CD14-positive monocyte (primary cell): Measurements from ENCODE around the gene TMTC2. TPM values are rescaled to one million over a fixed set of nuclear protein-coding genes. Genes with fewer than 3 reads are reported as not detected.

Source experiments
- DNase-seq, 3 donors: peaks; one replicate each; pipeline ENCODE4 v3.0.0-alpha.2; 2011 to 2022
- H2AFZ ChIP-seq: 2 replicates; pipeline ENCODE4 v1.6.0; 2012; ENCODE audit warnings: mild to moderate bottlenecking, low read depth, low read length, inconsistent platforms; ENCODE audit not compliant: insufficient read depth, poor library complexity, severe bottlenecking
- H3K27ac ChIP-seq, 2 donors: 1 replicate in 1 of 2; 2 replicates in 1 of 2; pipeline ENCODE4 v1.5.1; 2012 to 2013; ENCODE audit warnings: low read length in 2 of 2, control low read depth in 1 of 2, inconsistent platforms in 1 of 2, low read depth in 1 of 2, mild to moderate bottlenecking in 1 of 2
- H3K27me3 ChIP-seq, 2 donors: one replicate each; pipeline versions ENCODE4 v1.6.0 to v1.6.1; 2011 to 2013; ENCODE audit warnings: low read length in 2 of 2; ENCODE audit not compliant: control insufficient read depth in 2 of 2, insufficient read depth in 2 of 2
- H3K36me3 ChIP-seq, 2 donors: replicated peaks in 1 of 2; 1 replicate in 1 of 2; 2 replicates in 1 of 2; pipeline versions ENCODE4 v1.5.1 to v1.6.1; 2012 to 2013; ENCODE audit warnings: low read length in 2 of 2, control low read depth in 1 of 2, inconsistent platforms in 1 of 2, mild to moderate bottlenecking in 1 of 2; ENCODE audit not compliant: insufficient read depth in 2 of 2, control insufficient read depth in 1 of 2
- H3K4me1 ChIP-seq, 2 donors: 1 replicate in 1 of 2; 2 replicates in 1 of 2; pipeline versions ENCODE4 v1.5.1 to v1.6.1; 2012 to 2013; ENCODE audit warnings: low read length in 2 of 2, control low read depth in 1 of 2, inconsistent platforms in 1 of 2, mild to moderate bottlenecking in 1 of 2, moderate library complexity in 1 of 2; ENCODE audit not compliant: insufficient read depth in 2 of 2, control insufficient read depth in 1 of 2
- H3K4me2 ChIP-seq: replicated peaks from 2 replicates; pipeline ENCODE3; 2012; ENCODE audit warnings: low read length, moderate library complexity, mild to moderate bottlenecking; ENCODE audit not compliant: poor library complexity, severe bottlenecking; ENCODE audit errors: extremely low read depth
- H3K4me3 ChIP-seq, 3 experiments: fragments of 200-600 bp in 1 of 3; sonication (generic) in 1 of 3; replicated peaks in 1 of 3; 1 replicate in 2 of 3; 2 replicates in 1 of 3; pipeline ENCODE4 v1.5.1; 2011 to 2013; ENCODE audit warnings: low read length in 3 of 3, mild to moderate bottlenecking in 3 of 3, control low read depth in 2 of 3, low read depth in 2 of 3, inconsistent platforms in 1 of 3, moderate library complexity in 1 of 3
- H3K79me2 ChIP-seq: 2 replicates; pipeline ENCODE4 v1.6.0; 2012; ENCODE audit warnings: mild to moderate bottlenecking, control low read depth, inconsistent platforms, low read length, moderate library complexity; ENCODE audit not compliant: insufficient read depth
- H3K9ac ChIP-seq: 2 replicates; pipeline ENCODE4 v1.6.0; 2017; ENCODE audit warnings: low read length, mild to moderate bottlenecking; ENCODE audit not compliant: insufficient read depth, poor library complexity, severe bottlenecking
- H3K9me3 ChIP-seq, 2 donors: replicated peaks in 1 of 2; 1 replicate in 1 of 2; 2 replicates in 1 of 2; pipeline versions ENCODE4 v1.5.1 to v1.6.1; 2012 to 2013; ENCODE audit warnings: low read length in 2 of 2, control low read depth in 1 of 2; ENCODE audit not compliant: control insufficient read depth in 1 of 2, insufficient read depth in 1 of 2
- H4K20me1 ChIP-seq: 2 replicates; pipeline ENCODE4 v1.6.0; 2012; ENCODE audit warnings: mild to moderate bottlenecking, low read length, control low read depth, moderate library complexity; ENCODE audit not compliant: insufficient read depth
- H3K27ac Mint-ChIP-seq, 7 donors: one replicate each; pipeline ENCODE4 v1.8.0; 2020; ENCODE audit warnings: mild to moderate bottlenecking in 7 of 7, mixed read lengths in 7 of 7, moderate library complexity in 6 of 7, inconsistent platforms in 2 of 7
- H3K27me3 Mint-ChIP-seq, 3 donors: one replicate each; pipeline ENCODE4 v1.8.0; 2021 to 2022; ENCODE audit warnings: low read depth in 3 of 3, mild to moderate bottlenecking in 3 of 3, mixed read lengths in 3 of 3, moderate library complexity in 3 of 3, inconsistent platforms in 1 of 3
- H3K36me3 Mint-ChIP-seq, 2 donors: one replicate each; pipeline ENCODE4 v1.8.0; 2020; ENCODE audit warnings: mixed read lengths in 2 of 2, inconsistent platforms in 1 of 2, mild to moderate bottlenecking in 1 of 2
- H3K4me1 Mint-ChIP-seq: one replicate; pipeline ENCODE4 v1.8.0; 2020; ENCODE audit warnings: mild to moderate bottlenecking, mixed read lengths
- H3K4me3 Mint-ChIP-seq, 2 donors: one replicate each; pipeline ENCODE4 v1.8.0; 2020; ENCODE audit warnings: mild to moderate bottlenecking in 2 of 2, mixed read lengths in 2 of 2, moderate library complexity in 1 of 2
- H3K9me3 Mint-ChIP-seq, 7 donors: one replicate each; pipeline ENCODE4 v1.8.0; 2020 to 2022; ENCODE audit warnings: mixed read lengths in 7 of 7, mild to moderate bottlenecking in 6 of 7, moderate library complexity in 6 of 7, inconsistent platforms in 2 of 7
- WGBS: methylation state at CpG from one replicate; pipeline ENCODE4 v1.1.5; 2013; ENCODE audit warnings: missing lambda C conversion rate; ENCODE audit not compliant: insufficient coverage; 5-methylcytosine and 5-hydroxymethylcytosine counted together
- intact Hi-C, 2 donors: fragments of 100-400 bp; cut with micrococcal nuclease; formaldehyde crosslinking; loops; one replicate each; pipeline versions ENCODE4 v1.15.0 to v1.15.1; 2023
- polyA plus RNA-seq, 3 donors: library from polyadenylated mRNA; depleted of rRNA in 1 of 3; unstranded in 2 of 3; stranded (reverse) in 1 of 3; fragments of 300-500 nt in 2 of 3; fragments of >200 nt in 1 of 3; fragmentation: Illumina TruSeq in 2 of 3; gene quantifications; 1 replicate in 2 of 3; 2 replicates in 1 of 3; pipeline ENCODE4 v1.2.3, GENCODE V29; 2012 to 2021
- TF ChIP-seq, protein P1 (sequence below): fragments of 200-600 bp; IDR thresholded peaks from one replicate; pipeline ENCODE4 v1.8.0; 2022; ENCODE audit warnings: antibody characterized with exemption, mild to moderate bottlenecking

TMTC2 gene
- polyA plus RNA-seq, 3 donors, result 2.5 to 15.7 (median 3.3) TPM

DNA sequence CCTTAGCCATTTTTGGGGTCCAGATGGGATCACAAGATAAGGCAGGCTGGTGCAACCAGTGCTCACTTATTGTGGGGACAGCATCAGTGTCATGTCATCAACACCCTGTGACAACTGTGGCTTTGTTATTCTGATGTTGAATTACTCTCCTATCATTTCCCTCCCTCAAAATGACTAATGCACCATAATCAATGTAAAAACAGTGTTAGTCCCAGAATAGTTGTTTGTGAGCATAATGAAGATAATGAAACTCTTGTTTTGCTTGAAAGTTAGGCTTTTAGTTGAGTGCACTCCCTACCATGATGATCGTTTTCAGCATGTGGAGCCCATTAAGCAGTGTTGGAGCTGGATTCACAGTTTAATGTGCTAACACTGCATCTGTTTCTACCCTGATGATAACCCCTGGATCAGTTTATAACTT is 151.4 kb downstream of the TMTC2 start:
- no peaks in the 10 kb centered on the region for H3K27me3 ChIP-seq
- no peak overlapping the region for H2AFZ ChIP-seq
- H3K9me3 ChIP-seq, result no peaks in the 10 kb centered on the region
- no peak overlapping the region for H3K4me2 ChIP-seq
- WGBS, result no CpG with 5 or more reads among the region's 1 CpG
- H3K4me3 ChIP-seq, result no peak overlapping the region
- Mint-ChIP-seq H3K4me3 (no peak overlapping the region), H3K27ac (peak overlapping the region in 2 of 7 donors; percentile 44 to 61), H3K36me3 (peaks cover 29 to 30% of the 10 kb centered on the region in 2 donors), H3K27me3 (no peaks in the 10 kb centered on the region), H3K4me1 (peaks cover 26% of the 10 kb centered on the region), H3K9me3 (peaks cover 0 to 2% (median 0%) of the 10 kb centered on the region in 7 donors)
- H3K4me1 ChIP-seq, result peaks cover under 1% of the 10 kb centered on the region in 2 donors
- no peaks in the 10 kb centered on the region for H4K20me1 ChIP-seq
- DNase-seq, result no peak
- H3K9ac ChIP-seq, result no peak overlapping the region
- H3K79me2 ChIP-seq, result peaks cover 9% of the 10 kb centered on the region
- no peaks in the 10 kb centered on the region for H3K36me3 ChIP-seq
- intact Hi-C loops, result no loop called here
- H3K27ac ChIP-seq, result no peak overlapping the region
- TF ChIP-seq, protein P1, sequence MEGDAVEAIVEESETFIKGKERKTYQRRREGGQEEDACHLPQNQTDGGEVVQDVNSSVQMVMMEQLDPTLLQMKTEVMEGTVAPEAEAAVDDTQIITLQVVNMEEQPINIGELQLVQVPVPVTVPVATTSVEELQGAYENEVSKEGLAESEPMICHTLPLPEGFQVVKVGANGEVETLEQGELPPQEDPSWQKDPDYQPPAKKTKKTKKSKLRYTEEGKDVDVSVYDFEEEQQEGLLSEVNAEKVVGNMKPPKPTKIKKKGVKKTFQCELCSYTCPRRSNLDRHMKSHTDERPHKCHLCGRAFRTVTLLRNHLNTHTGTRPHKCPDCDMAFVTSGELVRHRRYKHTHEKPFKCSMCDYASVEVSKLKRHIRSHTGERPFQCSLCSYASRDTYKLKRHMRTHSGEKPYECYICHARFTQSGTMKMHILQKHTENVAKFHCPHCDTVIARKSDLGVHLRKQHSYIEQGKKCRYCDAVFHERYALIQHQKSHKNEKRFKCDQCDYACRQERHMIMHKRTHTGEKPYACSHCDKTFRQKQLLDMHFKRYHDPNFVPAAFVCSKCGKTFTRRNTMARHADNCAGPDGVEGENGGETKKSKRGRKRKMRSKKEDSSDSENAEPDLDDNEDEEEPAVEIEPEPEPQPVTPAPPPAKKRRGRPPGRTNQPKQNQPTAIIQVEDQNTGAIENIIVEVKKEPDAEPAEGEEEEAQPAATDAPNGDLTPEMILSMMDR, result no peak

DNA sequence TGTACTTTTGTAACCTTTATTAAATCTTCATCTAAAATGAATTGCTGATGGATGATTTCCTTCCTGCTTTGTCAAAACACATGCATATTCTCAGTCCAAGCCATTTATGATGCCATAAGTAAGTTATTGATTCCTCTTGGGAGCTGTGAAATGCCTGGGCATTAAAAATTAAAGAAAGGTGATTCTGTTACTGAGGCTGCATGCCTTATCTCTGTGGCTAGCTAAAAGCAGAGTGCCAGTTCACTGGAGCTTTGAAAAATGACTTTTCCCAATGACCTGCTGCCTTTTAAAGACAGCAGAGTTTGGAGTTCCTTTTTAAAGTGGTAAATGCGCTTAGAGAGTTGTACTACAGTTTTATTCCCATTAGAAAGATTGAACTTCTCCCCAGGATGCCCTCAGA is 152.1 kb downstream of the TMTC2 start:
- intact Hi-C loops, result no loop called here
- H3K9me3 Mint-ChIP-seq, result peaks cover 0 to 2% (median 0%) of the 10 kb centered on the region in 7 donors

More for the DNA sequence above, 152.1 kb downstream of the TMTC2 start:
- H3K27me3 Mint-ChIP-seq, result no peaks in the 10 kb centered on the region
- H3K36me3 Mint-ChIP-seq, result peaks cover 34 to 35% of the 10 kb centered on the region in 2 donors
- Histone ChIP-seq H3K9ac (no peak overlapping the region), H3K79me2 (peaks cover 9% of the 10 kb centered on the region), H3K9me3 (no peaks in the 10 kb centered on the region), H2AFZ (no peak overlapping the region), H3K27ac (no peak overlapping the region), H4K20me1 (no peaks in the 10 kb centered on the region), H3K4me3 (no peak overlapping the region), H3K4me2 (no peak overlapping the region), H3K36me3 (no peaks in the 10 kb centered on the region), H3K4me1 (no peaks in the 10 kb centered on the region), H3K27me3 (no peaks in the 10 kb centered on the region)
- TF ChIP-seq, protein P1, result no peak
- no peak for DNase-seq
- no peak overlapping the region for H3K27ac Mint-ChIP-seq
- no peak overlapping the region for H3K4me3 Mint-ChIP-seq
- peaks cover 24% of the 10 kb centered on the region for H3K4me1 Mint-ChIP-seq
- no CpG with 5 or more reads among the region's 1 CpG for WGBS
